D721Med (cell line): ENCODE data around the gene SLC18A3.

Experiments used
- DNase-seq: peaks from one replicate; pipeline ENCODE4 v3.0.0; 2011; ENCODE audit warnings: low spot score; ENCODE audit not compliant: insufficient read length
- FAIRE-seq: peaks from 2 replicates; lab custom pipeline; 2011; peaks lifted over from hg19 to GRCh38; lab: Jason Lieb, UNC
- CTCF ChIP-seq: IDR thresholded peaks from 2 replicates; pipeline ENCODE4 v1.5.1; 2012; ENCODE audit warnings: mild to moderate bottlenecking, control low read depth; ENCODE audit not compliant: insufficient read depth; ENCODE audit errors: missing control alignments

The SLC18A3 gene

GRCh38 chr10:49634069-49634660, 24.1 kb downstream of the SLC18A3 start:
- TF ChIP-seq CTCF, result no peak
- no peak for FAIRE-seq
- DNase-seq, result no peak

- no peak for TF ChIP-seq CTCF
- FAIRE-seq, result no peak
- no peak for DNase-seq
Measured at GRCh38 chr10:49642311-49642710, 32.2 kb downstream of the SLC18A3 start.

- DNase-seq (no peak), FAIRE-seq (no peak)
- TF ChIP-seq CTCF, result no peak
Measured at GRCh38 chr10:49643241-49644034, 33.3 kb downstream of the SLC18A3 start.

GRCh38 chr10:49644035-49644646, 34.0 kb downstream of the SLC18A3 start:
- no peak for DNase-seq
- no peak for FAIRE-seq
- TF ChIP-seq CTCF, result no peak

- FAIRE-seq (no peak), DNase-seq (no peak)
- no peak for TF ChIP-seq CTCF
Measured at GRCh38 chr10:49645417-49645816, 35.3 kb downstream of the SLC18A3 start.

- no peak for TF ChIP-seq CTCF
- FAIRE-seq (no peak), DNase-seq (no peak)
Measured at GRCh38 chr10:49645871-49646870, 36.1 kb downstream of the SLC18A3 start.
